Cardiac septum (tissue), 1 donor: ENCODE results near the gene CLEC2D. TPM values are rescaled to one million over a fixed set of nuclear protein-coding genes. Genes with fewer than 3 reads are reported as not detected.
"Not testable (repeated sequence)": the region's sequence is repeated elsewhere in the genome, so short reads cannot be mapped to it uniquely, and the experiment has no call there.

Source experiments
- DNase-seq: peaks from one replicate; pipeline ENCODE4 v3.0.0-alpha.2; 2020; ENCODE audit warnings: low spot score
- intact Hi-C: fragments of 100-400 bp; cut with DNase I; formaldehyde crosslinking; loops from one replicate; pipeline ENCODE4 v1.14.0; 2022
- total RNA-seq: library from RNA; stranded (reverse); fragmentation: NEBNext Ultra II Directional; extraction: Animal tissue kit (Norgen Biotek cat#: 25700); gene quantifications from one replicate; pipeline ENCODE4 v1.2.1, GENCODE V29; 2021
- donor health status: DM: no; HTN: no; CAD: no.

The CLEC2D gene
- total RNA-seq, 1 donor from 2014 or later: 4.7 TPM

- no peak for DNase-seq
- intact Hi-C loops: no loop called here
Observed at GRCh38 chr12:9717070-9717925, 47.8 kb downstream of the CLEC2D start.

- DNase-seq: no peak
- intact Hi-C loops: no loop called here
Observed at GRCh38 chr12:9718968-9719367, 49.5 kb downstream of the CLEC2D start.

- intact Hi-C loops: no loop called here
- no peak for DNase-seq
Observed at GRCh38 chr12:9719790-9720189, 50.3 kb downstream of the CLEC2D start.

- no peak for DNase-seq
Observed at GRCh38 chr12:9721394-9722092, 52.0 kb downstream of the CLEC2D start.

GRCh38 chr12:9724023-9724422 lies 54.5 kb downstream of the CLEC2D start:
- DNase-seq: no peak
- intact Hi-C loops: no loop called here

More at GRCh38 chr12:9721394-9722092, 52.0 kb downstream of the CLEC2D start:
- intact Hi-C loops: no loop called here

- intact Hi-C loops: no loop called here
- no peak for DNase-seq
Observed at GRCh38 chr12:9725213-9725870, 55.8 kb downstream of the CLEC2D start.

GRCh38 chr12:9727813-9728212 lies 58.3 kb downstream of the CLEC2D start:
- no peak for DNase-seq

GRCh38 chr12:9729082-9729481 lies 59.6 kb downstream of the CLEC2D start:
- intact Hi-C loops: no loop called here
- DNase-seq: no peak

More at GRCh38 chr12:9727813-9728212, 58.3 kb downstream of the CLEC2D start:
- intact Hi-C loops: no loop called here

- no peak for DNase-seq
- intact Hi-C loops: no loop called here
Observed at GRCh38 chr12:9730011-9730410, 60.5 kb downstream of the CLEC2D start.

GRCh38 chr12:9730591-9730990 lies 61.1 kb downstream of the CLEC2D start:
- intact Hi-C loops: no loop called here
- no peak for DNase-seq

GRCh38 chr12:9731393-9731792 lies 61.9 kb downstream of the CLEC2D start:
- intact Hi-C loops: no loop called here
- DNase-seq: no peak

GRCh38 chr12:9731797-9732196 lies 62.3 kb downstream of the CLEC2D start:
- no peak for DNase-seq
- intact Hi-C loops: no loop called here

GRCh38 chr12:9732921-9733461 lies 63.5 kb downstream of the CLEC2D start, which contains the start of gene CLECL1:
TSS of gene CLECL1 (minus strand) at chr12:9733097.
- intact Hi-C loops: no loop called here
- no peak for DNase-seq

- DNase-seq: no peak
- intact Hi-C loops: loop anchor here (5.0 kb wide), 1 partner anchor 88 kb away; no protein-coding TSS in a partner anchor
Observed at GRCh38 chr12:9735601-9736000, 66.1 kb downstream of the CLEC2D start.

- DNase-seq: no peak
- intact Hi-C loops: loop anchor here (2.0 to 5.0 kb wide), 2 partner anchors 36 to 90 kb away; no protein-coding TSS in a partner anchor
Observed at GRCh38 chr12:9736936-9737705, 67.6 kb downstream of the CLEC2D start.

- DNase-seq: not testable (repeated sequence)
- intact Hi-C loops: loop anchor here (5.0 kb wide), 1 partner anchor 92 kb away; no protein-coding TSS in a partner anchor
Observed at GRCh38 chr12:9738905-9739304, 69.4 kb downstream of the CLEC2D start.

- not testable (repeated sequence) for DNase-seq
- intact Hi-C loops: loop anchor here (5.0 kb wide), 1 partner anchor 92 kb away; no protein-coding TSS in a partner anchor
Observed at GRCh38 chr12:9739404-9740105, 70.0 kb downstream of the CLEC2D start.

GRCh38 chr12:9740106-9740750 lies 70.7 kb downstream of the CLEC2D start:
- no peak for DNase-seq
- intact Hi-C loops: no loop called here
